Activated CD8-positive, alpha-beta memory T cell treated with anti-CD3 and anti-CD28 coated beads, Interleukin-2, amount 10 ng/mL, durations not matched to agents 7 days and 5 days (primary cell): Measurements from ENCODE around the gene CEACAM4. TPM values are rescaled to one million over a fixed set of nuclear protein-coding genes. Genes with fewer than 3 reads are reported as not detected.
"Not testable (repeated sequence)": the region's sequence is repeated elsewhere in the genome, so short reads cannot be mapped to it uniquely, and the experiment has no call there.

Source experiments
- ATAC-seq: fragments of 150-1000 bp; cut with Tn5 transposase; one replicate; pipeline ENCODE4 v1.10.0; 2021; ENCODE audit warnings: moderate library complexity
- CTCF ChIA-PET: fragments of 350-600 bp; sonication (Branson Sonifier 250); formaldehyde crosslinking; loops from one replicate; lab custom pipeline; 2021; ENCODE audit warnings: antibody characterized with exemption; lab: Charles Lee
- DNase-seq: peaks from one replicate; pipeline ENCODE4 v3.0.0-alpha.2; 2020
- H3K27ac Mint-ChIP-seq: one replicate; pipeline ENCODE4 v1.8.0; 2021; ENCODE audit warnings: mild to moderate bottlenecking, mixed read lengths
- H3K27me3 Mint-ChIP-seq: one replicate; pipeline ENCODE4 v1.8.0; 2021; ENCODE audit warnings: mixed read lengths
- H3K36me3 Mint-ChIP-seq: one replicate; pipeline ENCODE4 v1.8.0; 2021; ENCODE audit warnings: mild to moderate bottlenecking, mixed read lengths
- H3K4me1 Mint-ChIP-seq: one replicate; pipeline ENCODE4 v1.8.0; 2021; ENCODE audit warnings: mixed read lengths
- H3K4me3 Mint-ChIP-seq: one replicate; pipeline ENCODE4 v1.8.0; 2021; ENCODE audit warnings: mild to moderate bottlenecking, moderate library complexity, mixed read lengths
- H3K9me3 Mint-ChIP-seq: one replicate; pipeline ENCODE4 v1.8.0; 2022; ENCODE audit warnings: low read depth, mixed read lengths
- total RNA-seq, 2 experiments: library from RNA; stranded (reverse); gene quantifications; one replicate each; pipeline ENCODE4 v1.2.3, GENCODE V29; 2021

The CEACAM4 gene
- total RNA-seq, 2 experiments from 2014 or later, result not detected

DNA sequence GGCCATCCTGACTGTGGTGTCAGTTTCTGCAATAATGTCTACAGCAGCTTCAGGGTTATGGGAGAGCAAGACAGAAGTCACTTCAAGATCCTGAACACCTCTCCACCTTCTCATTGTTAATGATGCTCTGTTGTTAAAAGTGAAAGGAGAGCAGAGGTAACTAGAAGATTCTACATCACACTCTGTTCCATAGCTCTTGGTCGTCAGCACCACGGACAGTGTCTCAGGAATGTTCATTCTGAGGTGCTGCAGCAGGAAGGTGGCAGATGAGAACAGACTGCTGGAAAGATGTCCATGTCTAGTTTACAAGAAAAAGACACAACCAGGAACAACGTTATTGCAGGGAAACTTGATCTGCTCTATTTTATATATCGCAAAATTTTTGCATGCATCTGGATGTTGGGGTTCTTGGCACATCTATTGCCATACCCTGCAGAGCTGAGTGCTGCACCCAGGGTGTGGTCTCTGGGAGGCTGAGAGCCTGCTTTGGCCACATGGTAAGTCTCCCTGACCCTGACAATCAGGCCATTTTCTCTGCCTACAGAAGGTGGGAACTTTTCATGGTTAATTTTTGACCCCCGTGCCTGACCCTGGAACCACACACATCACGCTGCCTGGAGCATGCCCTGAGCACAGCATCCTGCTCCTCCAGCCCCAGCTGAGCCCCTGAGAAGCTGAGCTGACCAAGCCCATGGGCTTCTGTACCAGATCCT lies 38.2 kb downstream of the CEACAM4 start:
- Mint-ChIP-seq H3K27me3 (peaks cover 15% of the 10 kb centered on the region), H3K27ac (no peak overlapping the region)
- ATAC-seq, result no peak

GRCh38 chr19:41587838-41588210 lies 39.0 kb downstream of the CEACAM4 start:
- no peak overlapping the region for H3K4me3 Mint-ChIP-seq
- H3K36me3 Mint-ChIP-seq, result peaks cover 11% of the 10 kb centered on the region
- peaks cover 10% of the 10 kb centered on the region for H3K27me3 Mint-ChIP-seq
- no peaks in the 10 kb centered on the region for H3K4me1 Mint-ChIP-seq
- CTCF ChIA-PET, result no interaction called here
- no peak for ATAC-seq
- H3K27ac Mint-ChIP-seq, result no peak overlapping the region
- no peak for DNase-seq
- peaks cover 5% of the 10 kb centered on the region for H3K9me3 Mint-ChIP-seq

More for the DNA sequence above, 38.2 kb downstream of the CEACAM4 start:
- H3K4me3 Mint-ChIP-seq, result no peak overlapping the region
- H3K9me3 Mint-ChIP-seq, result no peaks in the 10 kb centered on the region
- DNase-seq, result peak; percentile 61
- CTCF ChIA-PET, result interaction anchor here (1.2 kb wide), 1 partner anchor 9 kb away, joined by 4 read pairs; no protein-coding TSS in a partner anchor
- H3K36me3 Mint-ChIP-seq, result peaks cover 3% of the 10 kb centered on the region
- H3K4me1 Mint-ChIP-seq, result no peaks in the 10 kb centered on the region

GRCh38 chr19:41587101-41587837 lies 39.6 kb downstream of the CEACAM4 start:
- Mint-ChIP-seq H3K4me1 (no peaks in the 10 kb centered on the region), H3K27me3 (peaks cover 7% of the 10 kb centered on the region), H3K4me3 (no peak overlapping the region), H3K27ac (no peak overlapping the region), H3K9me3 (peaks cover 6% of the 10 kb centered on the region), H3K36me3 (peaks cover 17% of the 10 kb centered on the region)
- DNase-seq (peak; percentile 26), ATAC-seq (no peak)
- CTCF ChIA-PET, result interaction anchor here (0.6 to 1.4 kb wide), 3 partner anchors 10 to 383 kb away, joined by 3 to 6 read pairs (median 5); no protein-coding TSS in a partner anchor

DNA sequence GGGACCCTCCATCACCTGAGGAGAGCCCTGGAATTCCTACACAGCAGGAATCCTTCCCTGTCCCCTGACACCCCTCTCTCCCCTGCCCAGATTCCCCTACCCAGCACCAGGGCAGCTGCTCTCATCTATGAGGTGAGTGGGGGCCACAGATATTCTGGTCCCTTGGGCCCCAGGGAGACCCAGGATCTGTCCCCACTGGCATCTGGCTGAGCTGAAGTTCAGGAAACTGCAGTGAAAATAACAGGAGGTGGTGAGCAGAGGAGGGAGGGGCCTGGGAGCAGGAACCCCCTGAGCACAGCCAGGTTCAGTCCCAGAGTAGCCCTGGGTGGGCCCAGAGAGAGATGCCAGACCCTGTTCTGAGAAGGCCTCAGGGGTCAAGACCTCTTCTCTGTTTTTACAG lies 40.8 kb downstream of the CEACAM4 start:
- H3K4me3 Mint-ChIP-seq, result no peak overlapping the region
- no peak overlapping the region for H3K27ac Mint-ChIP-seq
- H3K27me3 Mint-ChIP-seq, result peaks cover 4% of the 10 kb centered on the region
- DNase-seq, result peak; percentile 12
- CTCF ChIA-PET, result interaction anchor here (0.9 to 1.4 kb wide), 3 partner anchors 11 to 137 kb away, joined by 3 to 6 read pairs (median 3); no protein-coding TSS in a partner anchor
- H3K4me1 Mint-ChIP-seq, result no peaks in the 10 kb centered on the region
- peaks cover 28% of the 10 kb centered on the region for H3K36me3 Mint-ChIP-seq
- peaks cover 9% of the 10 kb centered on the region for H3K9me3 Mint-ChIP-seq
- ATAC-seq, result no peak

DNA sequence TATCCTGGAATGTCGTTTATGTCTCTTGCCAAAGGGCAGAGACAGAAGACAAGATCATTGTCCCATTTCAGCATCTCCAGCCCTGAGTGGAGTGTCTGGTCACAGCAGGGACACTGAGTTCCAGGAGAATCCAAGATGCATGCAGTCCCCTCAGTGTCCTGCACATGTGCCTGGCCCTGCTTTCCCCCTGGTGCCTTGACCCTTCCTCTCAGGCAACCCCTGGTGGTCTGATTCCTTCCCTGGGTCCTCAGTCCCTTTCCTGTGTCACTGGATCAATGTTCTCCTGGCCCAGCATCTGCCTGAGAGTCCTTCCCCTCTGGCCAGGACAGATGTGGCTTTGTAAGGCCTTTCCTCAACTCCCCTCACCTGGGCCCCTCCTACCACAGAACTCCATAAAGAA lies 41.9 kb downstream of the CEACAM4 start:
- CTCF ChIA-PET, result no interaction called here
- H3K27me3 Mint-ChIP-seq, result no peaks in the 10 kb centered on the region
- peaks cover 39% of the 10 kb centered on the region for H3K36me3 Mint-ChIP-seq
- ATAC-seq (no peak), DNase-seq (peak; percentile 12)
- H3K9me3 Mint-ChIP-seq, result peaks cover 14% of the 10 kb centered on the region
- H3K27ac Mint-ChIP-seq, result no peak overlapping the region
- no peak overlapping the region for H3K4me3 Mint-ChIP-seq
- no peaks in the 10 kb centered on the region for H3K4me1 Mint-ChIP-seq

- H3K9me3 Mint-ChIP-seq, result peaks cover 14% of the 10 kb centered on the region
- H3K36me3 Mint-ChIP-seq, result peaks cover 45% of the 10 kb centered on the region
- no peaks in the 10 kb centered on the region for H3K27me3 Mint-ChIP-seq
- H3K27ac Mint-ChIP-seq, result no peak overlapping the region
- ATAC-seq (no peak), DNase-seq (peak; percentile 28)
- no peaks in the 10 kb centered on the region for H3K4me1 Mint-ChIP-seq
- CTCF ChIA-PET, result interaction anchor here (1.1 kb wide), 1 partner anchor 12 kb away, joined by 3 read pairs; no protein-coding TSS in a partner anchor
- H3K4me3 Mint-ChIP-seq, result no peak overlapping the region
Measured at GRCh38 chr19:41584260-41584810, 42.5 kb downstream of the CEACAM4 start.

- not testable (repeated sequence) for H3K27me3 Mint-ChIP-seq, H3K4me1 Mint-ChIP-seq, H3K27ac Mint-ChIP-seq, H3K4me3 Mint-ChIP-seq, ATAC-seq
- CTCF ChIA-PET, result interaction anchor here (1.1 to 3.5 kb wide), 2 partner anchors 11 to 12 kb away, joined by 3 to 12 read pairs; no protein-coding TSS in a partner anchor
- Mint-ChIP-seq H3K36me3 (peaks cover 54% of the 10 kb centered on the region), H3K9me3 (peaks cover 14% of the 10 kb centered on the region)
- peak; percentile 23 for DNase-seq
Measured at GRCh38 chr19:41582577-41583182, 44.2 kb downstream of the CEACAM4 start.

DNA sequence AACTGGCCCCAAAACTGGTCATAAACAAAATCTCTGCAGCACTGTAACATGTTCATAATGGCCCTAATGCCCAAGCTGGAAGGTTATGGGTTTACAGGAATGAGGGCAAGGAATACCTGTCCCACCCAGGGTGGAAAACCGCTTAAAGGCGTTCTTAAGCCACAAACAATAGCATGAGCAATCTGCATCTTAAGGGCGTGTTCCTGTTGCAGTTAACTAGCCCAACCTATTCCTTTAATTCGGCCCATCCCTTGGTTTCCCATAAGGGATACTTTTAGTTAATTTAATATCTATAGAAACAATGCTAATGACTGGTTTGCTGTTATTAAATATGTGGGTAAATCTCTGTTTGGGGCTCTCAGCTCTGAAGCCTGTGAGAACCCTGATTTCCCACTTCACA lies 45.8 kb downstream of the CEACAM4 start:
- CTCF ChIA-PET, result interaction anchor here (3.5 to 4.9 kb wide), 2 partner anchors 10 to 15 kb away, joined by 12 to 28 read pairs; no protein-coding TSS in a partner anchor
- H3K27me3 Mint-ChIP-seq, H3K27ac Mint-ChIP-seq, ATAC-seq, H3K4me3 Mint-ChIP-seq: not testable (repeated sequence)
- H3K36me3 Mint-ChIP-seq, result peaks cover 54% of the 10 kb centered on the region
- peaks cover 11% of the 10 kb centered on the region for H3K4me1 Mint-ChIP-seq
- DNase-seq, result peak; percentile 19
- peaks cover 14% of the 10 kb centered on the region for H3K9me3 Mint-ChIP-seq

DNA sequence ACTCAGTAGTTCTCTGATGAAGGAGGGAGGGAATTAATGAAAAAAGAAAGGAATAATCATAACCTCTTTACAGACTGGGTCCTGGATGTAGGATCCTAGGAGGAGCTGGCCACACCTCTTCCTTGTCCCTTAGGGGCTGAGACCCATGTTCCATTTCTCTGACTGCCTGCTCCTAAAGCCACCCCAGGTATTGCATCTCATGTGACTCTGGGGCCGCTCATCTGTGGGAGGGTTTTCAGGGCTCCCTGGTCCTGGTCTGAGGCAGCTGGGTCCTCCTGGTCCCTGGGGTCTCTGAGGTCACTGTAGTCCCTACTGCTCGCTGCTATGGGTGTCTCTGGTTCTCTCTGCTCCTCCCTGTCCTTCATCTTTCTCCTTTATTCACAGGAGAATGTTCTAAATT lies 48.0 kb downstream of the CEACAM4 start:
- H3K27ac Mint-ChIP-seq, result no peak overlapping the region
- peaks cover 14% of the 10 kb centered on the region for H3K9me3 Mint-ChIP-seq
- H3K4me1 Mint-ChIP-seq, result peaks cover 20% of the 10 kb centered on the region
- DNase-seq (peak; percentile 22), ATAC-seq (no peak)
- no peaks in the 10 kb centered on the region for H3K27me3 Mint-ChIP-seq
- H3K36me3 Mint-ChIP-seq, result peaks cover 54% of the 10 kb centered on the region
- CTCF ChIA-PET, result interaction anchor here (1.0 to 4.9 kb wide), 4 partner anchors 17 to 228 kb away, joined by 3 to 28 read pairs (median 4); no protein-coding TSS in a partner anchor
- no peak overlapping the region for H3K4me3 Mint-ChIP-seq

DNA sequence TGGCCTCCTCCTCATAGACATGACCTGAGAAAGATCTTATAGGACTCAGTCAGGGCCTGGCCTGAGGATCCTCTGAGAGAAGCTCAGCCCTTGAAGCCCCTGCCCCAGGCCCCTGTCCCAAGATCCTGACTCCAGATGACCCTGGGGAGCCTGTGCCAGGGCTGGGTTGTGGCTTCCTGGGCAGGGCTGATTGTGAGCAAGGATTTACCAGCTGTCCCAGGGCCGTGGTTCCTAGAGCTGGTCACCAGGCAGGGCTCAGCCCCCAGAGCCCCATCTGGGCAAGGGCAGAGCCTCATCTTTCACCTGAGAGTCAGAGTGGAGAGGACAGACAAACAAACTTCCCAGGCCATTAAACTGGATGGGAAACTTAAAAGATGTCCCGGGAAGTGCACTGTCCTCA lies 49.0 kb downstream of the CEACAM4 start:
- peak; percentile 21 for DNase-seq
- CTCF ChIA-PET, result interaction anchor here (1.0 to 4.9 kb wide), 5 partner anchors 14 to 49 kb away, joined by 3 to 28 read pairs (median 3); no protein-coding TSS in a partner anchor
- Mint-ChIP-seq H3K4me1 (peaks cover 20% of the 10 kb centered on the region), H3K36me3 (peaks cover 46% of the 10 kb centered on the region), H3K4me3 (no peak overlapping the region), H3K27me3 (no peaks in the 10 kb centered on the region), H3K9me3 (peaks cover 9% of the 10 kb centered on the region), H3K27ac (no peak overlapping the region)
- no peak for ATAC-seq

DNA sequence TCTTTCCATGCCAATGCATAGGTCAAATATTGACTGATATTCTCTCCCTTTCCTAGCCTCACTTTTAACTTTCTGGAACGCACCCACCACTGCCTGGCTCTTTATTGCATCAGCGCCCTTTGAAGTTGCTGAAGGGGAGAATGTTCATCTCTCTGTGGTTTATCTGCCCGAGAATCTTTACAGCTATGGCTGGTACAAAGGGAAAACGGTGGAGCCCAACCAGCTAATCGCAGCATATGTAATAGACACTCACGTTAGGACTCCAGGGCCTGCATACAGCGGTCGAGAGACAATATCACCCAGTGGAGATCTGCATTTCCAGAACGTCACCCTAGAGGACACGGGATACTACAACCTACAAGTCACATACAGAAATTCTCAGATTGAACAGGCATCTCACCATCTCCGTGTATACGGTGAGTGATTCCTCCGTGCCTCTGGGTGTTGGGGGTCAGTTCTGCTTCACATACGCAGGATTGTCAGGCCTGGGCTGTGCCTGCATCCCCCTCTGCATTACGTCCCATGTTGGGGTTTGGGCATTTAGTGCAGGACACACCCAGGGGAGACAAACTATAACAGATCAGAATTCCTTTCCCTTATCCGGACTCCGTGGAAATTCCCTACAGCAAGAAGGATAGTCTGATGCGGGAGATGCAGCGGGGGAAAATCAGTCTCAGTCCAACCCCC lies 49.6 kb downstream of the CEACAM4 start:
- H3K4me1 Mint-ChIP-seq, result peaks cover 20% of the 10 kb centered on the region
- H3K36me3 Mint-ChIP-seq, result peaks cover 41% of the 10 kb centered on the region
- no peak for ATAC-seq
- H3K4me3 Mint-ChIP-seq, result no peak overlapping the region
- peaks cover 8% of the 10 kb centered on the region for H3K9me3 Mint-ChIP-seq
- peak overlapping the region; percentile 5 for H3K27ac Mint-ChIP-seq
- DNase-seq, result peak; percentile 32
- no peaks in the 10 kb centered on the region for H3K27me3 Mint-ChIP-seq
- CTCF ChIA-PET, result interaction anchor here (1.1 to 4.9 kb wide), 5 partner anchors 13 to 23 kb away, joined by 3 to 28 read pairs (median 3); no protein-coding TSS in a partner anchor

DNA sequence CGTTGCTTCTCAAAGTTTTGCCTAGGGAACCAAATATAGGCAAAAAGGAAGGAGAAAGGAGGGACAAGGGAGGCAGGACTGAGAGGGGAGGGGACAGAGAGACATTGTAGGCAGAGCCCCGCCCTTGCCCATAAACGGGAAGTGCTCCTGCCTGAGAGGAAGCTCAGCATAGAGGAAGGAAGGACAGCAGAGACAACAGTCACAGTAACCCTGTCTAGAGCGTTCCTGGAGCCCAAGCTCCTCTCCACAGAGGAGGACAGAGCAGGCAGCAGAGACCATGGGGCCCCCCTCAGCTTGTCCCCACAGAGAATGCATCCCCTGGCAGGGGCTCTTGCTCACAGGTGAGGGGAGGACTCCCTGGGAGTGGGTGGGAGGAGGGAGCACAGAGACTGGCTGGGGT lies 50.9 kb downstream of the CEACAM4 start, which contains the start of gene CEACAM21:
Gene CEACAM21, plus strand, starts transcription at position 169 of the 400 bp plus-strand sequence. Its CDS starts 109 bp downstream, at position 278.
- Mint-ChIP-seq H3K27ac (peak within 1 kb of the TSS; percentile 81), H3K36me3 (peaks cover 29% of the 10 kb centered on the region), H3K4me3 (peak within 1 kb of the TSS; percentile 73), H3K9me3 (peaks cover 5% of the 10 kb centered on the region), H3K4me1 (peaks cover 20% of the 10 kb centered on the region), H3K27me3 (no peaks in the 10 kb centered on the region)
- peak; percentile 81 for DNase-seq
- ATAC-seq, result peak; percentile 100
- CTCF ChIA-PET, result interaction anchor here (0.6 to 2.8 kb wide), 11 partner anchors 9 to 671 kb away, joined by 3 to 16 read pairs (median 4); partner anchors contain the start of gene DMAC2
